GM18909 (cell line): ENCODE data around the gene CENPB.

Experiments used
- ATAC-seq: cut with Tn5 transposase; IDR thresholded peaks from one replicate; pipeline ENCODE4 v1.9.1; 2021; ENCODE audit warnings: mild to moderate bottlenecking; ENCODE audit not compliant: unreplicated experiment, poor library complexity

Gene CENPB

DNA sequence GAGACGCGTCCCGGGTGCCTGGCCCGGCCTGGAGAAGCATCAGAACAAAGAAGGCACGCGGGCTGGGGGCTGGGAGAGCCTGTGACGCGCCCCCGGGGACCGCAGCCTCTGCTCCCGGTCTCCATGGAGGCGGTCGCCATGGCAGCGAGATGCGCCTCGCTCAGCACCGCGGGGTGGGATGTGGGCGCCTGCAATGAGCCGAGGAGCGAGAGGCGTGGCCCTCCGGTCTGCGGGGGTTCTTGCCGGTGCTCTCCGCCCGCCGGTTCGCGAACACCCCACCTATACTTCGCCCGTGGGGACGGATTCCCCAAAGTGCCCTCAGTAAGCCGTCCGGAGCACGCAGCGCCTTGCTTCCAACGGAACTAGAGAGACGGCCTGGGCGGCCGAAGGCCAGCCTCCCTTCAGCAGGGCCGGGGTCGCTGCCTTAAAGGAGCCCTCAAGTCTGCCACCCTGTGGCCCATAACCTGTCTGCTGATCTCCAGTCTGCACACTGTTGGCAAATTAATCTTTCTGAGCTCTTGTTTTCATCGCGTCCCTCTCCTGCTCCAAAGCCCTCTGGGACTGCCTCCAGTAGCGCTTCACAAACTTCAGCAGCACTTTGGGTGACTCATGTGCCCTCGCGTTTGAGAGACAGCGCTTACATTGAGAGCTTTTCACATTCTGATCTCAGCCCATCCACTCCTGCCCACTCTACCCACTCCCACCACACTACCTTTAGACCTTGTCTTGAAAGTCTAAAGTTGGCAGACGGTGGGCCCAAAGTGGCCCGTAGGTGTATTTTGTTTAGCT, 18.0 kb downstream of the CENPB start:
- ATAC-seq = peak; percentile 42

DNA sequence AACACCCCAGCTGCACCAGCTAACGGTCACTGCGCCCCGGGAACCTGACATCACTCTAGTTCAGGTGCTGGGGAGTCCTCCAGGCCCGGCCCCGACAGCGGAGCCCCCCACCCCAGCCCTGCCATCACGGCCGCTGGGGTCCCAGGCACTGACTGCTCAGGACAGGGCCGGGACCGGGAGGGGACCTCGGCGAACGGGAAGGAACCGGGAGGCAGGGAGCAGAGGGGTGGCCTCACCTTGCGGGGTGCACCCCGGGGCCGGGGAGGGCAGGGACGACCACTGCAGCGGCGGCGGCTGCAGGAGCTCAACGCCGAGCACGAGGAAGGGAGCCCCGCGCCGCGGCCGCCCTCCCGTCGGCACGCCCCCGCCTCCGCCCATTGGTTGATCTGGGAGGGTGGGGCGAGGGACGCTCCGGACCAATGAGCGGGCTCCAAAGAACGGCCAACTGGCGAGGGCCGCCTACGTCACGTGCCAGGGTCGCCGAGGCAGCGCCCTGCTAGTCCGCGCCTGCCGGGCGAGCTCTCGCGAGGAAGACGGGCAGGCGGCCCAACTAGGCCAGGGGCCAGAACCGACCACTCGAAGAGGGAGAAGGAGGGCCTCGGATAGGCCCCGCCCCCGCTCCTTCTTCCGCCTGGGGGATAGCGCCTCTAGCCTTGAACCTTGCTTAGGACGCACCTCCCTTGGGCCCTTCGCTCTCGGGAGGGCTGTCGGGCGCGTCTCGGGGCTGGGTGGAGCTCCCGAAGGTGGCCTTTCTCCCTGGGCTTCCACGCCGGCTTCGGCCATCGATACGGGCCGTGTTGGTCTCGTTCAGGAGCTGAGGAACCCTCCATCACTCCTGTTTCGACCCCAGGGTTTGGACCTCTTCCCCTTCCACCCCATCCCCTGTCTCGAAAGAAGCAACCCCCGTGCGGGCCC, 18.9 kb downstream of the CENPB start, which contains the start of gene ADISSP:
Gene ADISSP (minus strand): TSS at position 327 of the 915 bp plus-strand sequence. CDS start 7,653 bp downstream, outside the sequence.
- peak; percentile 93 for ATAC-seq

- no peak for ATAC-seq
Observed at GRCh38 chr20:3767110-3767426, 19.5 kb downstream of the CENPB start.

DNA sequence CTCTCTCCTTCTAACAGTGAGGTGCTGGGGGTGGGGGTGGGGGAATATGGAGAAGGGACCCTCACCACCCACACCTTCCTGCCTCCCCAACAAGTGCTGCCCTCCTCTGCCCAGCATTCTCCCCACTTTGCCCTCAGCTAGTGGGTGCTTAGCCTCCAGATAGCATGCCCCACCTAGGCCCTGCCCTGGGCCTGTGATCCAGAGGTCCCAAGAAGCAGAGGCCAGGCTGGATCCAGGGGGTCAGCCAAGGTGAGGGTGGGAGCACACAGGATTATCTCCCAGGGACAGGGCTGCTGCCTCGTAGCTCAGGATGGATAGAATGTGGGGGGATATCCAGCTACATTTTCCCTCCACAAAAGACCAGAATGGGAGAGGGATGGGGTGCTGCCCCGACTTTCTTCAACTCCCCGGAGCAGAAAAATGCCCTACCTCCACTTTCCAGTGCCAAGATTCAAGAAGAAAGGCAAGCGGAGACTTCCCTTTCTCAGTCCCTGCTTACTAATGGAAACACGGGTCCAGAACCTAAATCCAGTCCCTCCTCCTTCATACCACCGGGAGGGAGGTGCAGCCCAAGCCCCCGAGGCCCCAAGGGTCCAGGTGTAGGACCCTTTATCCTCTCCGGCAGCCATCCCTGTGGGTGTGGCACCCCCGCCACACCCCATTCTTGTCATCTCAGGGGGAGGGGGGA, 20.0 kb downstream of the CENPB start:
- no peak for ATAC-seq

- ATAC-seq = no peak
Observed at GRCh38 chr20:3765171-3765882, 21.2 kb downstream of the CENPB start.

GRCh38 chr20:3764659-3765058, 21.9 kb downstream of the CENPB start:
- ATAC-seq = no peak

- ATAC-seq = no peak
Observed at GRCh38 chr20:3763671-3764601, 22.6 kb downstream of the CENPB start.

GRCh38 chr20:3760655-3761348, 25.7 kb downstream of the CENPB start:
- ATAC-seq = no peak

GRCh38 chr20:3759884-3760283, 26.7 kb downstream of the CENPB start:
- no peak for ATAC-seq

DNA sequence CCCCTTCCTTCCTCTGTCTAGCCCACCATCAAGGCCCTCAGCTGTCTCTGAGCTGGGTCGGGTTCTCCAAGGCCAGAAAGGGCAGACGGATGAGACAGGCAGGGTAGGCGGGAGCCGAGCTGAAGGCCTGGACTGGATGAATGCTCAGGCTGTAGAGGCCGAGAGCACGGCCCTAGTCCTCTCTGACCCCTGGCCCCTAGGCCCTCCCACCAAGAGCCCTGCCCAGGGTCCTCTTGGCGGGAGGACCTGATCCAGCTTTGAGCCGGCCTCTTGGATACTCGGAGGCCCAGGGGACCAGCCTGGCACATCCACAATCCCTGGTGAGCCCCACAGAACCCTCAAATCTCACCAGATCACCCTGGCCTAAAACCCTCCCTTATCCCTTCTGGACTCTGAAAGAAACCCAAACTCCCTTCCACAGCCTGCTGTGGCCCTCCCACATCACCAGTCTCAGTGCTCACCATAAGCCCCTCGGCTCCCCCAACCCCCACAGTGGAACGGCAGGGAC, 27.2 kb downstream of the CENPB start:
- ATAC-seq = no peak

DNA sequence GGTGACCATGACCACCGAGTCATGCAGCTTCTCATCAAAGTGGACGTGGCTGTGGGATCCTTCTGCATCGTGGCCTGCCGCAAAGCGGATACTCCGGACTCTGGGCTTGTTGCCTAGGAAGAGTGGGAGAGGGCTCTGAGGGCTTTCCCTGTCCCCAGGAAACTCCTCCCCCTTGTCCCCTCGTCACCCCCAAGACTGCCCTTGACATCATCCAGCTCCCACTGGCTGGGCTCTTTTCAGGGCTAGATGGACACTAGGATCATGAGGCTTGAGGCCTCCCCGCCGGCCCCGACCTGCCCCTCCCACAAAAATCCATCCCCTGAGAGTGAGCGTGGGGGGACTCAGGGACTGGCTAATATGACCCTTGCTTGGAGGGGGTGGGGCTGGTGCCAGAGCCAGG, 28.0 kb downstream of the CENPB start:
- no peak for ATAC-seq

GRCh38 chr20:3757268-3757667, 29.3 kb downstream of the CENPB start:
- ATAC-seq = no peak

DNA sequence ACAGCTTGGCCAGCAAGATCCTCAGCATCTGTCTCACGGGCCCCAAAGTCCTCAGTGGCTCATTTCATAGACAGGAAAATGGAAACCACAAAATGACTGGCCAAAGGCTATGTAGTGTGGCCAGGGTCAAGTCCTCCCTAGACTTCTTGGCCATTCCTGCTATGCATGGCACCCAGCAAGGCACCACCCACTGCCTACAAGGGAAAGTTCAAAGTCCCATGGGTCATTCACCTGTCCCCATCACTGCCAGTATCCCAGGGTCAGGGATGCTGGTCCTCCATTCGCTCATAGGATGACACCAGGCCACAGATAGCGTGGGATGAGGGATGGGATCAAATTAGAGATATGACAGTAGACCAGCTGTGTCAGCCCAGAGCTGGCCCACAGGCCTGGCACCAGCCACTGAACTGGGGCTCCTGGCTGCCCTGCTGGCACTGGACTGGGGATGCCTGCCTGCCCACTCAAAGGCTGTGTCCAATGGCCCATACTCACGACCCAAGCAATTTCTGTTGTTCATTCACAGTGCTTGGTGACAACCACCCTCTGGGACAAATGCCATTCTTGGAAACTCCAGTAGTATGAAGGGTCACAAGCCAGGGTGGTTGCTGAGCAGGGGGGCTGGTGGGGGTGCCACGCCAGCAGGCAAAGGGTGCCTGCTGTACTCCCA, 30.6 kb downstream of the CENPB start:
- no peak for ATAC-seq

GRCh38 chr20:3755269-3755668, 31.3 kb downstream of the CENPB start:
- ATAC-seq = no peak

DNA sequence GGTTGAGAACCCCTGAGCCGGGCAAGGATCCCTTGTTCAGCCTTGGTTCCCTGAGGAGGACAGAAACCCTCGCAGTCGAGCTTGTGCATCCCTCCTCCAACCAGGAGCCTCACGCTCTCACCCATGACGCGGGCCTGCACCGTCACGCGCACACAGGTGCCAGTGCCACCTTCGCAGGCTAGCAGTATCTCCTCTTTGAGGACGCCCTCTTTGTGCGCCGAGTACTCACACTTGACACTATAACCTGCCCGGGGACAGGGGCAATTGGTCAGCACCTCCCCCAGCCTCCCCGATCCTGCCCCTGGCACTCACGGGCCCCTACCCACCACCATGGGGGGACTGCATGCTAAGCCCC, 32.3 kb downstream of the CENPB start:
- ATAC-seq = no peak

DNA sequence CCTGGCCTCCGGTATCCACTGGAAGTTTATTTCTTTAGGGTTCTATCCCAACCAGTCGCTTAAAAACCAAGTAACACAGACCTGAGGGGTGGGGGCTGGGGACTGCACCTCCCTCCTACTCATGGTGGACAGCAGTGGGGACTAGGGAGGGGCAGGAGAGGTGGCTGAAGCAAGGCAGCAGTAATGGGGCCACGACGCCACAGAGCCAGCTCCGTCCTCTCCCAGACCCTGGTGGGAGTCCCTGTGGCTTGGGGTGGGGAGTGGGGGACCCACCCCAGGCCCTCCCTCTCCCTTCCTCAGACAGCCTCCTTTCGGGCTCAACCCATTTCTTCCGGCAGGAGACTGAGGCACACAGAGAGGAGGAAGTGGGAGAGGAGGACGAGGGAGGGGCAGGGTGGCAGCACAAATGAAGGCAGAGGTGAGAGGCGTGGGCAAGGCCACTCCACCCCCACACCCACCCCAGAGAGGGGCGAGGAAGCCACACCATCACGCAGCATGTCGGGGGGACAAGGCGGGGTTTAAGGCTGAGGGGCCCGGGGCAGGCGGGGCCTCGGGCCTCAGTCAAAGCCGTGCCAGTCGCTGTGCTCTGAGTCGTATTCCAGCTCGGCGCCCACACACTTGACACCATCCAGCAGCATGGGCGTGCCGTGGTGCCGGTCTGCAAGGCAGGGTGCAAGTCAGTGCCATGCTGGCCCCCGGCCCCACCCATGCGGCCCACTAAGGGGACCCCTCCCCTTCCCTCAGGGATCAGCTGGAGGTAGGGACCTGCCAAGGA, 32.9 kb downstream of the CENPB start:
- ATAC-seq = no peak

GRCh38 chr20:3753098-3753497, 33.4 kb downstream of the CENPB start:
- ATAC-seq = no peak
